Thoracic aorta (tissue), 2 donors: ENCODE results near the gene TMCC3. TPM values are rescaled to one million over a fixed set of nuclear protein-coding genes. Genes with fewer than 3 reads are reported as not detected.
"Not testable (repeated sequence)": the region's sequence is repeated elsewhere in the genome, so short reads cannot be mapped to it uniquely, and the experiment has no call there.

Source experiments
- ATAC-seq: fragments of 150-250 bp; one replicate; pipeline ENCODE4 v1.8.0; 2017; ENCODE audit warnings: low read depth; ENCODE audit not compliant: insufficient number of reproducible peaks, low FRiP score
- DNase-seq: peaks from one replicate; pipeline ENCODE4 v3.0.0-alpha.2; 2020; ENCODE audit warnings: low spot score
- H3K27ac ChIP-seq, 2 donors: fragments of 200-600 bp; sonication (generic); 1 replicate in 1 of 2; 2 replicates in 1 of 2; pipeline ENCODE4 v1.5.1; 2016; ENCODE audit warnings: mild to moderate bottlenecking in 2 of 2, moderate library complexity in 2 of 2
- H3K27me3 ChIP-seq: fragments of 200-600 bp; sonication (generic); replicated peaks from 2 replicates; pipeline ENCODE4 v1.6.0; 2016; ENCODE audit warnings: mild to moderate bottlenecking; ENCODE audit not compliant: insufficient read depth
- H3K36me3 ChIP-seq: fragments of 200-600 bp; sonication (generic); one replicate; pipeline ENCODE4 v1.5.1; 2016
- H3K4me1 ChIP-seq, 2 donors: fragments of 200-600 bp; sonication (generic); 1 replicate in 1 of 2; 2 replicates in 1 of 2; pipeline versions ENCODE4 v1.5.1 to v1.6.0; 2016; ENCODE audit warnings: low read depth in 2 of 2, mild to moderate bottlenecking in 1 of 2; ENCODE audit not compliant: control insufficient read depth in 1 of 2
- H3K4me3 ChIP-seq: fragments of 200-600 bp; sonication (generic); 2 replicates; pipeline ENCODE4 v1.5.1; 2016; ENCODE audit warnings: mild to moderate bottlenecking
- H3K9me3 ChIP-seq: fragments of 200-600 bp; sonication (generic); 2 replicates; pipeline ENCODE4 v1.5.1; 2016
- total RNA-seq, 2 donors: library from RNA; depleted of rRNA; stranded (reverse); fragments of >200 nt; gene quantifications; one replicate each; pipeline versions ENCODE4 v1.1.0 to v1.2.3, GENCODE V29; 2016
- TF ChIP-seq, protein P1 (sequence below): fragments of 200-600 bp; sonication (generic); IDR thresholded peaks from one replicate; pipeline ENCODE4 v1.5.1; 2019; ENCODE audit warnings: antibody characterized with exemption

The TMCC3 gene
- total RNA-seq, 2 donors from 2014 or later, result 6.9 to 12.4 TPM

GRCh38 chr12:94553130-94553519 is 97.2 kb downstream of the TMCC3 start:
- TF ChIP-seq, protein P1, sequence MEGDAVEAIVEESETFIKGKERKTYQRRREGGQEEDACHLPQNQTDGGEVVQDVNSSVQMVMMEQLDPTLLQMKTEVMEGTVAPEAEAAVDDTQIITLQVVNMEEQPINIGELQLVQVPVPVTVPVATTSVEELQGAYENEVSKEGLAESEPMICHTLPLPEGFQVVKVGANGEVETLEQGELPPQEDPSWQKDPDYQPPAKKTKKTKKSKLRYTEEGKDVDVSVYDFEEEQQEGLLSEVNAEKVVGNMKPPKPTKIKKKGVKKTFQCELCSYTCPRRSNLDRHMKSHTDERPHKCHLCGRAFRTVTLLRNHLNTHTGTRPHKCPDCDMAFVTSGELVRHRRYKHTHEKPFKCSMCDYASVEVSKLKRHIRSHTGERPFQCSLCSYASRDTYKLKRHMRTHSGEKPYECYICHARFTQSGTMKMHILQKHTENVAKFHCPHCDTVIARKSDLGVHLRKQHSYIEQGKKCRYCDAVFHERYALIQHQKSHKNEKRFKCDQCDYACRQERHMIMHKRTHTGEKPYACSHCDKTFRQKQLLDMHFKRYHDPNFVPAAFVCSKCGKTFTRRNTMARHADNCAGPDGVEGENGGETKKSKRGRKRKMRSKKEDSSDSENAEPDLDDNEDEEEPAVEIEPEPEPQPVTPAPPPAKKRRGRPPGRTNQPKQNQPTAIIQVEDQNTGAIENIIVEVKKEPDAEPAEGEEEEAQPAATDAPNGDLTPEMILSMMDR, result no peak
- DNase-seq, result no peak
- no peak overlapping the region for H3K4me3 ChIP-seq
- no peak for ATAC-seq
- no peaks in the 10 kb centered on the region for H3K4me1 ChIP-seq
- no peak overlapping the region for H3K27ac ChIP-seq
- H3K27me3 ChIP-seq, result no peaks in the 10 kb centered on the region
- no peaks in the 10 kb centered on the region for H3K9me3 ChIP-seq
- H3K36me3 ChIP-seq, result no peaks in the 10 kb centered on the region

- no peak for ATAC-seq
- Histone ChIP-seq H3K9me3 (no peaks in the 10 kb centered on the region), H3K36me3 (no peaks in the 10 kb centered on the region), H3K4me3 (no peak overlapping the region), H3K27ac (no peak overlapping the region), H3K4me1 (no peaks in the 10 kb centered on the region), H3K27me3 (no peaks in the 10 kb centered on the region)
- TF ChIP-seq, protein P1, result no peak
- DNase-seq, result no peak
These were observed 98.5 kb downstream of the TMCC3 start for GRCh38 chr12:94551810-94552209.

DNA sequence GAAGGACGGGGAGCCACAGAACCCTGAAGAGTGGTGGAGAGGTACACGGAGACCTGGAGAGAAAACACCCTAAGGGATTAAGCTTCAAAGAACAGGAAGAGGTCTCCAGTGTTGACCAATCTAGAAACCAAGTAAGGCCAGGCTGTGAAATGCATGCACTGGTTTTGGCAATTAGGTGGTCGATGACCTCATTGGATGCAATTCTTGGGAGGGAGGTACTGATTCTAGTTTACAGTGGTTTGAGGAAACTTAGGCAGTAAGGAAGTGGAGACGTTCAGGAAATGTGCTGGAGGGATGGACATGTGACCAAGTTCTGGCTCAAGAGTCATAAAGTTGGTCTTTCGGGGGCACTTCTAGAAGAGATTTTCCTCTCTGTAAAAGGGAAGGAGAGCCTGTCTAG is 99.4 kb downstream of the TMCC3 start:
- TF ChIP-seq, protein P1, result no peak
- ATAC-seq (no peak), DNase-seq (no peak)
- no peak overlapping the region for H3K27ac ChIP-seq
- H3K4me3 ChIP-seq, result no peak overlapping the region
- no peaks in the 10 kb centered on the region for H3K4me1 ChIP-seq
- no peaks in the 10 kb centered on the region for H3K36me3 ChIP-seq
- H3K27me3 ChIP-seq, result no peaks in the 10 kb centered on the region
- H3K9me3 ChIP-seq, result no peaks in the 10 kb centered on the region

- H3K36me3 ChIP-seq, H3K9me3 ChIP-seq, H3K27me3 ChIP-seq, ATAC-seq, H3K4me3 ChIP-seq, DNase-seq, H3K27ac ChIP-seq, H3K4me1 ChIP-seq: not testable (repeated sequence)
These were observed 101.5 kb downstream of the TMCC3 start for GRCh38 chr12:94548833-94549232.

DNA sequence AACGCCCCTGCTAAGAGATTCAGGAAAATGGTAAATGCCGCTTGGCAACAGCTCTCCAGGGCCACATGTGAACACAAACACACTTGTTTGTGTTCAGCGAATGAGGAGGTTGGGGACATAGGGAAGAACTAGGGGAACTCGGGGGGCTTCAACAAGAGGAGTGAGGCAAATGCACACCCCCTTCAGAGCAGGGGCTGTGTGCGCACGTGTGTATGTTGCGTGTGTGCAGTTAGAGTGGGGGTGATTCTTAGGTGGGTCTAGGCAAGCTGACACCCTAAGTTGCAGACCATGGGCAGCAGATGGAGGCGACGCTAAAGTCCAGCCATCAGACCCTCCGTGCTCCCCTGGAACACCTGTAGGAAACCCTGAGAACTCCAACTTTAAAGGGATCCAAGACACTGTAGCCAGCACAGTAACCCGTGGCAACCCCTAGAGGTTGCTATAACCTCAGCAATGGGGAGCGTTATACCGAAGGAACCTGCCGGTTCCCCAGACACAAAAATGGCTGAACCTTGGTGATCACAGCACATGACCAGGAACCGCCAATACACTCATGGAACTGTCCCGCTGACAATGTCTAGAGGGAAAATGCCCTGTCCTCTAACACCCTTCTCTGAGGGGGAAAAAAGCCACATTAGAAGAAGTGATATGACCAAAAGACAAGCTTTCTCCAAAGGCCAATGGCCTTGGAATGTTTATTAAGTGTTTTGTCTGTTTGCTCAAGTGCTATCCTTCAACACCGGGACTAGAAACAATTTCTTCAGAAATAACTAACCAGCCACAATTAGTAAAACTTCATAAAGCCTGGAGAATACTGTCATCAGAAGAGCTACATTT is 104.2 kb downstream of the TMCC3 start:
- DNase-seq (no peak), ATAC-seq (peak; percentile 57)
- H3K27ac ChIP-seq, result no peak overlapping the region
- no peaks in the 10 kb centered on the region for H3K9me3 ChIP-seq
- H3K4me3 ChIP-seq, result no peak overlapping the region
- H3K4me1 ChIP-seq, result no peaks in the 10 kb centered on the region
- no peaks in the 10 kb centered on the region for H3K27me3 ChIP-seq
- H3K36me3 ChIP-seq, result no peaks in the 10 kb centered on the region
- TF ChIP-seq, protein P1, result peak; percentile 68

GRCh38 chr12:94544355-94544754 is 106.0 kb downstream of the TMCC3 start:
- DNase-seq, result no peak
- Histone ChIP-seq H3K4me1 (no peaks in the 10 kb centered on the region), H3K27ac (no peak overlapping the region), H3K4me3 (no peak overlapping the region), H3K27me3 (no peaks in the 10 kb centered on the region), H3K36me3 (no peaks in the 10 kb centered on the region), H3K9me3 (no peaks in the 10 kb centered on the region)
- TF ChIP-seq, protein P1, result no peak
- ATAC-seq, result no peak
